ENCODE data around the gene SLX4IP.

SLX4IP gene

GRCh38 chr20:10429443-10429981 is 5.6 kb upstream of the SLX4IP start:
- no peak for DNase-seq (ENCODE audit: low spot score)

GRCh38 chr20:10430000-10430466 is 5.1 kb upstream of the SLX4IP start:
- no peak for DNase-seq (ENCODE audit: low spot score)

GRCh38 chr20:10430704-10431103 is 4.4 kb upstream of the SLX4IP start:
- DNase-seq (ENCODE audit: low spot score), result no peak

- no peak for DNase-seq (ENCODE audit: low spot score)
These were observed 3.0 kb upstream of the SLX4IP start for GRCh38 chr20:10432079-10432478.

- no peak for DNase-seq (ENCODE audit: low spot score)
These were observed 2.0 kb upstream of the SLX4IP start for GRCh38 chr20:10433014-10433622.

GRCh38 chr20:10433623-10434466 is 1.3 kb upstream of the SLX4IP start, which contains the start of gene MKKS:
Gene MKKS (minus strand): TSS chr20:10434222. CDS start chr20:10413514, 20,708 bp downstream.
- DNase-seq (ENCODE audit: low spot score), result peak; percentile 95

- peak; percentile 92 for DNase-seq (ENCODE audit: low spot score)
These were observed 656 bp upstream of the SLX4IP start for GRCh38 chr20:10434467-10434831.

- no peak for DNase-seq (ENCODE audit: low spot score)
These were observed 1.1 kb downstream of the SLX4IP start for GRCh38 chr20:10436053-10436699.

- no peak for DNase-seq (ENCODE audit: low spot score)
These were observed 3.1 kb downstream of the SLX4IP start for GRCh38 chr20:10438217-10438616.

- no peak for DNase-seq (ENCODE audit: low spot score)
These were observed 8.8 kb downstream of the SLX4IP start for GRCh38 chr20:10443936-10444335.

- no peak for DNase-seq (ENCODE audit: low spot score)
These were observed 10.7 kb downstream of the SLX4IP start for GRCh38 chr20:10445758-10446157.

GRCh38 chr20:10447028-10447427 is 11.9 kb downstream of the SLX4IP start:
- DNase-seq (ENCODE audit: low spot score), result peak; percentile 74

- no peak for DNase-seq (ENCODE audit: low spot score)
These were observed 13.4 kb downstream of the SLX4IP start for GRCh38 chr20:10448270-10449156.

- no peak for DNase-seq (ENCODE audit: low spot score)
These were observed 14.2 kb downstream of the SLX4IP start for GRCh38 chr20:10449270-10449669.

- DNase-seq (ENCODE audit: low spot score), result no peak
These were observed 18.1 kb downstream of the SLX4IP start for GRCh38 chr20:10453241-10453640.

- DNase-seq (ENCODE audit: low spot score), result no peak
These were observed 19.1 kb downstream of the SLX4IP start for GRCh38 chr20:10454151-10454750.

- DNase-seq (ENCODE audit: low spot score), result no peak
These were observed 26.4 kb downstream of the SLX4IP start for GRCh38 chr20:10461495-10461894.

GRCh38 chr20:10462516-10462915 is 27.4 kb downstream of the SLX4IP start:
- DNase-seq (ENCODE audit: low spot score), result no peak

GRCh38 chr20:10463622-10464021 is 28.5 kb downstream of the SLX4IP start:
- DNase-seq (ENCODE audit: low spot score), result no peak

GRCh38 chr20:10465135-10465534 is 30.0 kb downstream of the SLX4IP start:
- DNase-seq (ENCODE audit: low spot score), result no peak

- DNase-seq (ENCODE audit: low spot score), result peak; percentile 39
These were observed 31.2 kb downstream of the SLX4IP start for GRCh38 chr20:10466325-10466724.
